GM19455 (cell line): ENCODE measurements around the gene KIAA1549.

ENCODE experiments used
- ATAC-seq: cut with Tn5 transposase; IDR thresholded peaks from one replicate; pipeline ENCODE4 v1.9.1; 2021; ENCODE audit not compliant: unreplicated experiment

The KIAA1549 gene

DNA sequence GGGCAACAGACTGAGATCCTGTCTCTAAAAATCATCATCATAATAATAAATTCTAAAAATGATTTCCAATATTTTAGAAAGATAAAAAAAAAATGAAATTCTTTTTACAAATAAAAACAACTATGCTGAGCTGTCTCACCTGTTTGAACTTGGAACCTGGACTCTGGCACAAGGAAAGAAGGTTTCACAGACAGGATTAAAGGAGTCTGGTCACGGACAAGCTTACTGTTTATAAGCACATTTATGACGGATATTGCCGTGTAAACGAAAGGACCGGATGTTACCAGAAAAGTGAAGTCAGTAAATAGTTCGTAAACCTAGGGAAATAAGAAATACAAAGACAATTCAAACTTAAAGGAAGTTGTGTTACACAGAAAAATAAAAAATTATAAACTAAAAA, 70.2 kb downstream of the KIAA1549 start:
- ATAC-seq, result no peak

DNA sequence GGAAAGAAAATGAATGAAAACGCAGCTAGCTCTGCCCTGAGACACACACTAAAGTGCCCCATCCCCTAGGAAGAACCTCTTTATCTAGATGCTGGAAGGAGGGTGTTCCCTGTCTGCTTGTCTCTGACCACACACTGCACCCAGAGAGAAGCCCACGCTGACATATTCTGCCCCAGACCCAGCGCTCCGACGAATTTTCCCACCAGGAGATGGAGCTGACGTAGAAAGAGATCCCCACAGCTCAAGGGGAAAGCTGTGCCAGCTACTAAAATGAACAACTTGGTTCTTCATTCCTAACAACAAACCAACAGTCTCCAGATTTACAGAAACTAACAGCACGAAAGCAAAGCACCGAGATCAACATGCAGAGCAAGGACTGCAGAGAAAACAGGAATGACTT, 73.3 kb downstream of the KIAA1549 start:
- no peak for ATAC-seq

DNA sequence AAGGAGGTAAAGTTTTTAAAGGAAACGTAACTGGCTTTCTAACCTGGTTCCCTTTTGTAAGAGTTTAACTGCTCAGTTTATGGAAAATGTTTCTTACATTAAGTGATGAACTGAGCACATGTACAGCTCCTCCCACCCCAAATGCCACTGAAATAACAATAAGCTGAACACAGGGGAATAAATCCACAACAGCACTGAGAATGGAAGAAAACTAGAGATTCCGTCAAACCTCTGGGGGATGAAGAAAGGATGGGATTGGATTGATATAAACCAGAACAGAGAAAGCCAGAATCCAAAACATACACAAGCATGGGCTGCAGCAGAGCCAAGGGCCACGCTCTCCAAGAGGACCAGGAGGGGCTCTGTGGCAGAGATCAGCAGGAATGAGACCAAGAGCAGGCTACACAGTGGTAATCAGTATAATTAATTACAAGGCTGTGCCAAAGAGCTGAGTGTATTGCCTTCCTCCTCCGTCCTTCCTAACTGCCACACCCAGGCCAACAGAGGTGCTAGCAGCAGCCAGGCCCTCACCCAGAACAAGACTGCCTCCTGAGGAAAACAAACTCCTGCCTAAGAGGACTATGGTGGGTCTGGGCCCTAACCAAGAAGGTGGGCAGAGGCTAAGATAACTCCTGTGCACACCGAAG, 73.9 kb downstream of the KIAA1549 start:
- no peak for ATAC-seq

DNA sequence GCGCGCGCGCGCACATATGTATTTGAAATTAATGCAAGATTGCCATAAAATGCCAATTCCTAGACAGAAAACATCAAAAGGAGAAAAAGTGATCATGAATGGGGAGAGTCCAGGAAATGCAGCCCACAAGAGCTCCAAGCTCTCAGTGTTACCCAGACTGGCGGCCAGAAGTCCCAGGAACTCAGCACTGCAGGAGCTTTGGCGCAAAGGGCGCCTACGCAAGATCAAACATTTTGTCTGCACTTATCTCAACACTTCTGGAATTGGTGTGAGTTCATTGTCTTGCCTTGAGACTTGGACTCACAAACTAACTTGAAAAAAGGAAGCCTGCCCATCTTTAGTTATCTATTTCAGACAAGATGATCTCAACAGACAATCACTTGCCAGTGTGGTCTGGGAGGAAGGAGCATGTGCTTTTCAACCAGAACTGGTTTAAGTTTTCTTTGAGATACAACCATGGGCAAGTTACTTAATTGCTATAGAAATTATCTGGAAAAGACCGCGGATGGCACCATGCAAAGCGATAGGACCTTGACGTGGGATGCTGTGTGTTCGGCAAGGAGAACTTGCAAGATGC, 77.2 kb downstream of the KIAA1549 start:
- ATAC-seq, result no peak

DNA sequence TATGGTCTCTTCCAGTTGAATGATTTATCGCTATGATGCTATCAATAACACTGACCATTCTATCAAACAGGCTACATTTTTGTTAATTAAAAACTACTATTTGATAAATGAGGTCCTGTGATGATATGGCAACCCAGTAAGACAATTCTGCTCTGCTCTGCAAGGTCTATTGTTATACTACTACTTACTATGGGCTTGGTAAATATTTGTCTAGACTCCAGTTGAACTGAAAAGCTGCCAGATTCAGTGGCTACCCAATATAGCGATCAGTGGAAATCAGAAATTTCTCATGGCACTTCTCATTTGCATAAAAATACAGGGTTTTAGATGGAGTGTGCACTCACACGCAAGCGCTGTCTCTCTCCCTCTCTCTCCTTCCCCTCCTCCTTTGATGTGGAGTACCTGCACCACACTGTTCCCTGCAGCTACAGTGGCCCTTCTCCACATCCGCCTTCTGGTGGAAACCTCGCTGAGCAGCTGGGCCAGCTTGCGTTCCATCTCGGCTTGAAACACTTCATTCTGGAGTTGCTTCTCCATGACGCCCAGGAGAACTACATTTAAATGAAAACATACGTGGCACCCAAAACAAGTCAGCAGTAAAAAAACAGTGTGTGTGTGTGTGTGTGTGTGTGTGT, 77.9 kb downstream of the KIAA1549 start:
- ATAC-seq, result no peak

DNA sequence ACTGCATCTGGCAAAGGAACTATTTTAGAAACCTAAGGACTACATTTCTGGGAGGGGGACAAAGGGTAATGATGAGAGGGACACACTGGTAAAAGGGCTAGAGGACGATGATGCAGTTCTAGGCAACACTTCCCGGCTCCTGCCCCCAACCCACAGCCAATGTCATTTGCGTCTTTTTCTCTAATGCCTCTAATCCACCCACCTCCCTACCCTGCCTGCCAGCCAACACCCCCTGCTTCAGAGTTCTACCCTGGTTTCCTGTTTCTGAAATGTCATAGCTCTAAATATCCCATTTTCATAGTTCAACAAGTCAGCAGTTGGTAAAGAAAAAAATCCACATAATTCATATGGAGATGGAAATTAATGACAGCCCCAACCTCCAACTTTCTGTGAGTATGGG, 79.0 kb downstream of the KIAA1549 start:
- no peak for ATAC-seq

DNA sequence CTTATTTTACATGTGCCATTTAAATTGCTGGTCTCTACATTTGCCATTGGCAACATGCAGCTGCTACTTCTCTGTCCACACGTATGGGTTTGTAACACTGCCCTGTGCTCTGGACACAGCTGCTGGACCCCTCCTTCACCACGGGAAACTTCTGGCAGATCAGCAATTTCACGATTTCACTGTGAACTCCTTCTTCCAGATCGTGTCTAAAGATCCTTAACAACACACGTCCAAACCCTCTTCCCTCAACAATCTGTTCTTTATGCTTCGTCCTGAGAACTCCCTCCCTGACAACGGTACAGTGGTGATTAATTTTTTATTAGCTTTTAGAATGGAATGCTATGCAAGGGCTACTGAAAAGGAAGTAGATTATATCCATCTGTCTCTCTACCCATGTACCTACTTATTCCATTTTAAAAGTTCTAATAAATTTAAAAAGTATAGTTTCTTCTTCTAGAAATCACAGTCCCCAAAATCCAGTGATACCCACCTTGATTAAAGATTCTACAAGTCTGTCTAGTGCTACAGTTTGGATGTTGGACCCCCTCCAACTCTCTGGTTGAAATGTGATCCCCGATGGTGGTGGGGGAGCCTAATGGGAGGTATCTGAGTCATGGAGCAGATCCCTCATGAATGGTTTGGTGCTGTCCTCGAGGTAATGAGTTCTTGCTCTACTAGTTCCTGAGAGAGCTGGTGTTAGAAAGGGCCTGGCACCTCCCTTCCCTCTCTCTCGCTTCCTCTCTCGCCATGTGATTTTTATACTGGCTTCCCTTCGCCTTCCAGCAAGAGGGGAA, 81.0 kb downstream of the KIAA1549 start:
- ATAC-seq, result no peak

DNA sequence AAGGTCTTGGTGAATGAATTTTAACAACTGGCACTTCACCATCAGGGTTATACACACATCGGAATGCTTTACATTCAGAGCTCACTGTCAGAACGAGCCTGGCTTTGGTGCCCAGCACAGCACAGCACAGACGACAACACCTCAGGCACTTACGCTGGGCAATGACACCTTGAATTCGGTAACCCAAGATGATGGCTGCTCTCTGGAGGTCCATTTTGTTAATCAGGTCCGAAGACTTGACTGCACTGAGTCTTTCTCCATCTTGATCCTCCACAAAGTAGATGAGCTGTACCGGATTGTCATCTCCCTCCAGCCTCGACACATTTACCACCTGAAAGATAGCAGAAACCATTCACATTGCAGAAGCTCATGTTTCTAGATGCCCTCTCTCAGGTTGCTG, 82.4 kb downstream of the KIAA1549 start:
- no peak for ATAC-seq

DNA sequence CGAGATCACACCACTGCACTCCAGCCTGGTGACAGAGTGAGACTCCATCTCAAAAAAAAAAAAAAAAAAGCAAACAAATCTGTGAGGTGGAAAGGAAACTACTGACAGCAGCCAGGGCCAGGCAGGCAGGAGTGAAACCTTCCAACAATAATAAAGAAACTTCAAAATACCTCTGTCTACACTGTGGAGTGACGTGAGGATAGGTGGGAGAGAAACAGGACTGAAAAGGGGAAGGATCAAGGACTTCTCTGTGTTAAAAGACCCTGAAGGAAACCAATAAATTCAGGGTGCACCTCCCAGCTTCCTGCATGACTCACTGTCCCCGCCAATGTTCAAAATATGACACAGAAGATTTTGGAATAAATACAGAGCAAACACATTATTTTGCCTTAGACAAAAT, 82.9 kb downstream of the KIAA1549 start:
- no peak for ATAC-seq

DNA sequence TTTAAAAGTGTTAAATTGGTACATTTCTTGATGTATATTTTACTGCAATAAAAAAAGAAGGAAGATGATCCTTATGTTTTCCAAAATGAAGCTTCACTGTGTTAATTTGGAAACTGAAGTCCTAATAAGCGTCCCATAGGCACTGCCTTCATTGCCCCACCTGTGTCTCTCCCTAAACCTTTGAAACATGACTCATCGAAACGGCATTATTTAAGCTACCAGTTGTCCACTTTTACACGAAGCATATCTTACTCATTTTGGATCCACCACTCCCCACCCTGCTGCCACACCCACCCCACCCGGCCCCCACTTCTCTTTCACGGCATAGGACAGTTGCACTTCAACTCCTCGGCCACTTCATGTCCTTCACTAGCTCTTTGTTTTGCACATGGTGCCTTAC, 85.5 kb downstream of the KIAA1549 start:
- no peak for ATAC-seq

DNA sequence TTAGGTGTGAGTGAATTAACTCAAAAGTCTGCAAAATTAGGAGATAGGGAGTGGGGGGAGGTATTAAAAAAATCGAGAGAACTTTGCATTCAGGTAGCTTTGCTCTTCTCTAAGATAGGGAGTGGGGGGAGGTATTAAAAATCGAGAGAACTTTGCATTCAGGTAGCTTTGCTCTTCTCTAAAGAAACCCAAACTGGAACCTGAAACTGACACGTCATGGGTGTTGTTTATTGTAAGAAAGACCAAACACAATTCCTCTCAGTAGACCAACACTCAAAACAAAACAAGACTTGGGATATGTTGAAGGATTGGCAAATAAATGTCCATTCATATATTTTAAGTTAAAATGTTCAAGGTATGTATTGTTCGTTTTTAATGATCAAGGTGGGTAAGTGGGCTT, 87.9 kb downstream of the KIAA1549 start:
- ATAC-seq, result no peak

DNA sequence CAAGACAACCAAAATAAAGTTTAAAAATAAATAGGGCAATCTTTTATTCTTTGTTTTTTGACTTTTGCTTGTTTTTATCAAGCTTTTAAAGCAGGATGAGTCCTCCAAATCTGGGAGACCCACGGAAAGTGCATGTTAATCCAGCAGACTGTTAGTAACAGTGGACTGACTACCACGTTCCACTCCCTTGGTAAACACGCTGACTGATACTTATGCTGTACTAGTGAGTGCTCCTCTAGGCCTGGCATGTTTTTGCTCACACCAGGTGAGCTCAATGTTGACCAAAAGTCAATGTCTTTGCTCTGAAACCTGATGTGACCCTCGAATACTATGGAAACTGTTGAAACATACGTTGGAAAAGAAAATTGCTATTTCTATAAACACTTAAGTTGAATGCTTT, 88.4 kb downstream of the KIAA1549 start:
- no peak for ATAC-seq

DNA sequence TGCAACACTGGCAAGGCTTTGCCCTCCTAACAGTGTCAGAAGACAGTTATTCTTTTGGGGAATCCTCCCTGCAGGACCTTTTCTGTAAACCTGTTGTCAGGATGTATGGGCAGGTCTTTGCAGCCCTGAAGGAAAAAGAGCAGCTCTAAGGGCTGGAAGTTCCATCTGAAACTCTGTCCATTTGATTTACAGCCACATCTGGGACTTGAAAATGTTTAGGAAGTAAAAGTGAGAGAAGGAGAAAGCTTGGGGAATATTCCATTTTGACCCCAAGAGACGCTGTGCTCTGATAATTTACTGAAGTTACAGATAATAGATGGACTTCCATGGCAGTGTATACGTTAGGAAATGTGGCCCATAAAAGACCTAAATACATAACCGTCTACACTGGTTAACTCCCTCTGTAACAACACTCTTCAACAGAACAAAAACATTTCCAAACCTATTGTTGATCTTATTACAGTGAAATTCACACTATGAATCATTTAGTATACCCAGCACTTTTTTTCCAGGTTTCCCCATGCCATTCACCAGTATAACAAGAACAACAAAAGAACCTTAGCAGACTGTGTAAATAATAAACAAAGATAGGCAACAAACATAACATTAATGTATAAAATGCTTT, 89.1 kb downstream of the KIAA1549 start:
- no peak for ATAC-seq

DNA sequence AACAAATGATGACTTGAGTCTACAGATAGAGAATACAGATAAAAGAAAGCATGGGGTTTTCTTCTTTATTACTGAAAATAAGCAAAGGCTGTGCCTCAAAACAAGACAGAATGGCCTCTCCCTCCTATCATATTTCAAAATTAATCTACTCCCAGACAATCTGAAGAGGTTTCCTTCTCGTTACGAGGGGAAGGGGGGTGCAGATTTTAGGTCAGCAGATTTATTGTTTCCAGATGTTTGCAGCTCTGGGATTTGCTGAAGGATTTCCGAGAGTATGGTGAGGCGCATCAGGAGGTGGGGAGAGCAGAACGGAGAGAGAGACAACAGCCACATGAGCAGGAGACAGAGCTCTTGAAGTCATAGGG, 89.8 kb downstream of the KIAA1549 start:
- no peak for ATAC-seq

DNA sequence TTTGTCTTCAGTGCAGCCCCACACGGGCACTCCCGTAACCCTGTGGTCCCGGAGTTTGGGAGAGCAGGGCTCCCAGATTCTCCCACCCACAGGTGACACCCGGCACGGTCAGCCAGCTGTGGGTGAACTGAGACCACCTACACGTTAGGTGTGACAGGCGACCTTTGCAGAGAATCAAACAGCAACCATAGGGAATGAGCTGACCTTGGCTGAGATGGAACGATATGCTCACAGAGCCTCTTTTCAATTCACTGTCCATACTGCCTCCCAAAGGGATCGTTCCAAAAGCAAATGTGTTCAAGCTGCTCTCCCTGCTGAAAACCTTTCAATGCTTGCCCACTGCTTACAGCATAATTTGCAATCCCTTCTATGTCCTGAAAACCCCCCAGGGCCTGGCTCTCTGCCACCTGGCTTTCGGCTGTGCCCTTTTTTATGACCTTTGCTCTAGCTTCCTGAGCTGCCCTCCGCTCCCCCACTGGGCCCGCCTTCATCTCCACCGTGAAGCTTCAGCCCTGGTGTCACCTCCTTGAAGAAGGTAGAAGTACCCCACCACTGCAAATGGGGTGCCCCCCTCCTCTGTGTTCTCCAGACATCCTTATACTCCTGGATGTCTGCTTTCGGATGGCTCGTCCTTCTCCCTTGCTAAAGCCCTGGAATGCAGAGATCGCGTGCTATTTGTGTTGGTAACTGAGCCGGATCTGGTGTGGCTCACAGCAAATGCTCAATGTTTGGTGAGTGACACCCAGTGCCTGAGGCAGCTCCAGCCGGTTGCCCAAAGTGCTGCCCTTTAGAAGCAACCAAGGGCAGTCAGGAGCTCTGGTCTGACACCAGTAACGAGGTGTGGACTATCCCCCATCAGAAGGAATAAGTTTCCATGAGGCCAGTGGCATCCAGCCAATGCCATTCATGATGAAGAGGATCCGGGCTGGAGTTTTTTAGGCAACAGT, 90.4 kb downstream of the KIAA1549 start:
- ATAC-seq, result no peak

DNA sequence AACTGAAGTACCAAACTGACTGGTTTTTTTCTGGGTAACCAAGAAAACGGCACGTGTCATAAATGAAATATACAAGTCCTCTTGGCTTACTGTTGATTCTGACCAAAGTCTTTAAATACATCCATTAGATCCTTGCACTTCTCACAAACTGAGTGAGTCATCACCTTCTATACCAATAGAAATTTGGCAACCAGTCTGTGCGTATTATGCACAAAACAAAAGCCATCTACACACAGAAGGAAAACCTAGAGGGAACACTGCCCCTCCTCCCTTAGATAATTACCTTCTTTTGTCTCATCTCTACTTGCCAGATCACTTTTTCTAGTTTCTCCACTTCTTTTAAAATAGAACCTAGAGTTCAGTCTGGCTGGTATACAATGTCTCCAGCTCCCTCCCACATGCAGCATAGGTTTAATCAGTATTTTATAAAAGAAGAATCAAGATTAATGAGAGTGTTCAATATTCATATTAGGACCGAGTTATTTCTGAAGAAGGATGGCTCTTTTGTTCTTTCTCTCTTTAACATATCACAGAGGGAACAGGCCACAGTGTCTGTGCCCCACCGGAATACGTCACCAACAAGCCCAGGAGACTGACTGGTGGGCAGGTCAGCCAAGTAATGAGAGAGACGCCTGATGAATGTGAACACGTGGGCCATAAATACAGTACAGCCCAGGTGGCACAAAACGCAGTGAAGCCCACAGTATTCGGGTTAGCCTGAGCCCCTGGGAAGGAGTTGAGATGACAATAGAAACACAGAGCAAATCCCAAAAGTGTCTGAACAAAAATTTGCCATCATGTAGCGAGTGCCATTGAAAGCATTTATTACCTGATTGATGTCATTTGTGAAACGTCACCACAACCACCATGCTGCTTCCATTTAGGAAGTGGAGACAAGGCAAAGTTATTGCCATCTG, 91.3 kb downstream of the KIAA1549 start:
- ATAC-seq, result no peak

DNA sequence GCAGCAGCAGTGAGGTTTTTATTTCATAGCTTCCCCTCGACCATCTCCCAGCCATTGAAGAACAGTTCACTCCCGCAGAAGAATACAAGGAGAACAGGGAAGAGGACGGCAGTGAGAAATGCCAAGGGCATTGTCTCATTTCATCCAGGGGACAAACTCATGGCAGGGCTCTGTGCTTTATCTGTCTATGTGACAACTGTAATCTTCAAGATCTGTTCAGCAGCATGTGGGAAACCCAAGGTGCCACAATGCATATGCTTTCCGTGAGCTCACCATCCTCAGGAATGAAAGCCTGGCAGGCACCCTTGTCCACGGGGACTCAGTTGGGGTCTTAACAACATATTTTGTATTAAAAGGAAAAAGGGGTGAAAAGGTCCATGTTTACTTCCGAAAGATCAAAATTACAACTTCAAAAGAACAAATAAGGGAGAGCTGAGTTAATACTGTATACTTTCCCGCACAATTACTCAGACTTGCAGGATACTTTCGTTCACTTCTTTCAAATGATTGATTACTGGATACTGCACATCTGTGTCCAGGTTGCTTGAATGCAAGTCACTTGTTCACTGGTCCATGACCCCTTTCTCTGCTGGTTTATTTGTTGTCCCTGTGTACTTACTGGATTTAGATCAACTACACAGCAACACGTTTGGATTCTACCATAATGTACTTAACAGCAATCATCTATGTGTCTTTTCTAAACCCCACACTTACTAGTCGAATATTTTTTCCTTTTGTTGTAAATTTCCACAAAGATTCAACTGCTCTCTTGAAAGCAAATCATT, 93.1 kb downstream of the KIAA1549 start:
- ATAC-seq, result no peak

DNA sequence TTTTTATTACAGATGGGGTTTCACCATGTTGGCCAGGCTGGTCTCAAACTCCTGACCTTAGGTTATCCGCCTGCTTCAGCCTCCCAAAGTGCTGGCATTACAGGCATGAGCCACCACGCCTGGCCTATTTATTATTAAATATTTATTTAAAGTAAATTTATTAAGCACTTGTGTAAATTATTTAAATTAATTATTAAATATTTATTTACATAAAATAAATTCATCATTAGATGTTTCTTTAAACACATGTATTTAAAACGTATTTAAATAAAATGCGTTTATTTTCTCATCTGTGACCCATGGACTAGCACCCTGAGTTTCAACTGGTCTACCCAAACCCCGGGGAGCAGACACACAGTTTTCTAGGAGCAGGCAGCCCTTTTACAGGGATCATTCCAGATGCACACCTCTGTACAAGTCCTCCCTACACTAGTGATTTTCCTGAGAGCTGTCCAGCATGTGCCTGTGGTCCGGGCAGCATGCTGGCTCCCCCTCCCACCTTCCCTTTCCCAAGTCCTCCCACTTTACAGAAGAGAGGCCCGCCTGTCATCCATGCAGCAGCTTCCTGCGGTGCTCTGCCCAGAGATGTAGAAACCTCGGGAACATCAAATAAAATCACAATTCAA, 94.0 kb downstream of the KIAA1549 start:
- ATAC-seq, result no peak
